ENCODE measurements around the gene KLHL10. TPM values are rescaled to one million over a fixed set of nuclear protein-coding genes. Genes with fewer than 3 reads are reported as not detected.

Gene KLHL10
- total and polyA plus RNA-seq, 2 of the 13 experiments (the other 11 are each of a cell fraction or from before 2014, with no cell fraction given): 0.04 to 0.08 TPM

DNA sequence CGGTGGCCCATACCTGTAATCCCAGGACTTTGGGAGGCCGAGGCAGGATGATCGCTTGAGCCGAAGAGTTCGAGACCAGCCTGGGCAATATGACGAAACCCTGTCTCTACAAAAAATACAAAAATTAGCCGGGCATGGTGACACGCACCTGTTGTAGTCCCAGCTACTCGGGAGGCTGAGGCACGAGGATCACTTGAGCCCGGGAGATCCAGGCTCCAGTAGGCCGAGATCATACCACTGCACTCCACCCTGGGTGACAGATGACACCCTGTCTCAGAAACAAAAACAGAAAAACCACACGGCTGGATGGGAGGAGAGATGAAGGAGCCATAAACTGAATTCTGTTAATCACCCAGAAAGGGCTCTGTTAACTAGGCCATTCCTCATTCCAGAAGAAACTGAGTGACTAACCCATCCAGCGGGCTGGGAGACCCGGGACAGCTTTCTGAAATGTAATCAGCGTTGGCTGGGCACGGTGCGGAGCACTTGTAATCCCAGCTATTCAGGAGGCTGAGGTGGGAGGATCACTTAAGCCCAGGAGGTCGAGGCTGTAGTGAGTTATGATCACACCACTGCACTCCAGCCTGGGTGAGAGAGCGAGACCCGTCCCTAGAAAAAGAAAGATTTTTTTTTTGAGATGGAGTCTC, 952 bp upstream of the KLHL10 start (continued):
- TF ChIP-seq, protein P1, sequence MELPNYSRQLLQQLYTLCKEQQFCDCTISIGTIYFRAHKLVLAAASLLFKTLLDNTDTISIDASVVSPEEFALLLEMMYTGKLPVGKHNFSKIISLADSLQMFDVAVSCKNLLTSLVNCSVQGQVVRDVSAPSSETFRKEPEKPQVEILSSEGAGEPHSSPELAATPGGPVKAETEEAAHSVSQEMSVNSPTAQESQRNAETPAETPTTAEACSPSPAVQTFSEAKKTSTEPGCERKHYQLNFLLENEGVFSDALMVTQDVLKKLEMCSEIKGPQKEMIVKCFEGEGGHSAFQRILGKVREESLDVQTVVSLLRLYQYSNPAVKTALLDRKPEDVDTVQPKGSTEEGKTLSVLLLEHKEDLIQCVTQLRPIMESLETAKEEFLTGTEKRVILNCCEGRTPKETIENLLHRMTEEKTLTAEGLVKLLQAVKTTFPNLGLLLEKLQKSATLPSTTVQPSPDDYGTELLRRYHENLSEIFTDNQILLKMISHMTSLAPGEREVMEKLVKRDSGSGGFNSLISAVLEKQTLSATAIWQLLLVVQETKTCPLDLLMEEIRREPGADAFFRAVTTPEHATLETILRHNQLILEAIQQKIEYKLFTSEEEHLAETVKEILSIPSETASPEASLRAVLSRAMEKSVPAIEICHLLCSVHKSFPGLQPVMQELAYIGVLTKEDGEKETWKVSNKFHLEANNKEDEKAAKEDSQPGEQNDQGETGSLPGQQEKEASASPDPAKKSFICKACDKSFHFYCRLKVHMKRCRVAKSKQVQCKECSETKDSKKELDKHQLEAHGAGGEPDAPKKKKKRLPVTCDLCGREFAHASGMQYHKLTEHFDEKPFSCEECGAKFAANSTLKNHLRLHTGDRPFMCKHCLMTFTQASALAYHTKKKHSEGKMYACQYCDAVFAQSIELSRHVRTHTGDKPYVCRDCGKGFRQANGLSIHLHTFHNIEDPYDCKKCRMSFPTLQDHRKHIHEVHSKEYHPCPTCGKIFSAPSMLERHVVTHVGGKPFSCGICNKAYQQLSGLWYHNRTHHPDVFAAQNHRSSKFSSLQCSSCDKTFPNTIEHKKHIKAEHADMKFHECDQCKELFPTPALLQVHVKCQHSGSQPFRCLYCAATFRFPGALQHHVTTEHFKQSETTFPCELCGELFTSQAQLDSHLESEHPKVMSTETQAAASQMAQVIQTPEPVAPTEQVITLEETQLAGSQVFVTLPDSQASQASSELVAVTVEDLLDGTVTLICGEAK (IDR thresholded peaks at IDR 0.05): no peak
- TF ChIP-seq, protein P1 (CRISPR knock-in tag; IDR thresholded peaks at IDR 0.05): peak; percentile 32; the same call in 1 of the 2 replicates
- TF ChIP-seq ZNF710 (CRISPR knock-in tag; IDR thresholded peaks at IDR 0.05; ENCODE audit: borderline replicate concordance): no peak
- peak; percentile 48; the same call in 1 of the 2 replicates for TF ChIP-seq SRY (CRISPR knock-in tag; IDR thresholded peaks at IDR 0.05)
- TF ChIP-seq ZNF770 (CRISPR knock-in tag; IDR thresholded peaks at IDR 0.05): peak; percentile 91
- TF ChIP-seq ZNF788 (CRISPR knock-in tag; IDR thresholded peaks at IDR 0.05; ENCODE audit: borderline replicate concordance): peak; percentile 18; the same call in 1 of the 2 replicates
- TF ChIP-seq ZMYM2 (CRISPR knock-in tag; IDR thresholded peaks at IDR 0.05): peak; percentile 81; the same call in 1 of the 2 replicates
- 0 out of 2 replicates have a peak, but pooled peaks have one; percentile 14 for TF ChIP-seq RCOR2 (CRISPR knock-in tag; IDR thresholded peaks at IDR 0.05)
- TF ChIP-seq, protein P2, sequence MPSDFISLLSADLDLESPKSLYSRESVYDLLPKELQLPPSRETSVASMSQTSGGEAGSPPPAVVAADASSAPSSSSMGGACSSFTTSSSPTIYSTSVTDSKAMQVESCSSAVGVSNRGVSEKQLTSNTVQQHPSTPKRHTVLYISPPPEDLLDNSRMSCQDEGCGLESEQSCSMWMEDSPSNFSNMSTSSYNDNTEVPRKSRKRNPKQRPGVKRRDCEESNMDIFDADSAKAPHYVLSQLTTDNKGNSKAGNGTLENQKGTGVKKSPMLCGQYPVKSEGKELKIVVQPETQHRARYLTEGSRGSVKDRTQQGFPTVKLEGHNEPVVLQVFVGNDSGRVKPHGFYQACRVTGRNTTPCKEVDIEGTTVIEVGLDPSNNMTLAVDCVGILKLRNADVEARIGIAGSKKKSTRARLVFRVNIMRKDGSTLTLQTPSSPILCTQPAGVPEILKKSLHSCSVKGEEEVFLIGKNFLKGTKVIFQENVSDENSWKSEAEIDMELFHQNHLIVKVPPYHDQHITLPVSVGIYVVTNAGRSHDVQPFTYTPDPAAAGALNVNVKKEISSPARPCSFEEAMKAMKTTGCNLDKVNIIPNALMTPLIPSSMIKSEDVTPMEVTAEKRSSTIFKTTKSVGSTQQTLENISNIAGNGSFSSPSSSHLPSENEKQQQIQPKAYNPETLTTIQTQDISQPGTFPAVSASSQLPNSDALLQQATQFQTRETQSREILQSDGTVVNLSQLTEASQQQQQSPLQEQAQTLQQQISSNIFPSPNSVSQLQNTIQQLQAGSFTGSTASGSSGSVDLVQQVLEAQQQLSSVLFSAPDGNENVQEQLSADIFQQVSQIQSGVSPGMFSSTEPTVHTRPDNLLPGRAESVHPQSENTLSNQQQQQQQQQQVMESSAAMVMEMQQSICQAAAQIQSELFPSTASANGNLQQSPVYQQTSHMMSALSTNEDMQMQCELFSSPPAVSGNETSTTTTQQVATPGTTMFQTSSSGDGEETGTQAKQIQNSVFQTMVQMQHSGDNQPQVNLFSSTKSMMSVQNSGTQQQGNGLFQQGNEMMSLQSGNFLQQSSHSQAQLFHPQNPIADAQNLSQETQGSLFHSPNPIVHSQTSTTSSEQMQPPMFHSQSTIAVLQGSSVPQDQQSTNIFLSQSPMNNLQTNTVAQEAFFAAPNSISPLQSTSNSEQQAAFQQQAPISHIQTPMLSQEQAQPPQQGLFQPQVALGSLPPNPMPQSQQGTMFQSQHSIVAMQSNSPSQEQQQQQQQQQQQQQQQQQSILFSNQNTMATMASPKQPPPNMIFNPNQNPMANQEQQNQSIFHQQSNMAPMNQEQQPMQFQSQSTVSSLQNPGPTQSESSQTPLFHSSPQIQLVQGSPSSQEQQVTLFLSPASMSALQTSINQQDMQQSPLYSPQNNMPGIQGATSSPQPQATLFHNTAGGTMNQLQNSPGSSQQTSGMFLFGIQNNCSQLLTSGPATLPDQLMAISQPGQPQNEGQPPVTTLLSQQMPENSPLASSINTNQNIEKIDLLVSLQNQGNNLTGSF (CRISPR knock-in tag; IDR thresholded peaks at IDR 0.05): peak; percentile 2
- no peak for TF ChIP-seq KLF13 (CRISPR knock-in tag; IDR thresholded peaks at IDR 0.05)
